CD14-positive monocyte (primary cell): ENCODE results near the gene ZNF563. TPM values are rescaled to one million over a fixed set of nuclear protein-coding genes. Genes with fewer than 3 reads are reported as not detected.

ENCODE experiments used
- DNase-seq, 3 donors: peaks; one replicate each; pipeline ENCODE4 v3.0.0-alpha.2; 2011 to 2022
- H2AFZ ChIP-seq: 2 replicates; pipeline ENCODE4 v1.6.0; 2012; ENCODE audit warnings: mild to moderate bottlenecking, low read depth, low read length, inconsistent platforms; ENCODE audit not compliant: insufficient read depth, poor library complexity, severe bottlenecking
- H3K27ac ChIP-seq, 2 donors: 1 replicate in 1 of 2; 2 replicates in 1 of 2; pipeline ENCODE4 v1.5.1; 2012 to 2013; ENCODE audit warnings: low read length in 2 of 2, control low read depth in 1 of 2, inconsistent platforms in 1 of 2, low read depth in 1 of 2, mild to moderate bottlenecking in 1 of 2
- H3K27me3 ChIP-seq, 2 donors: one replicate each; pipeline versions ENCODE4 v1.6.0 to v1.6.1; 2011 to 2013; ENCODE audit warnings: low read length in 2 of 2; ENCODE audit not compliant: control insufficient read depth in 2 of 2, insufficient read depth in 2 of 2
- H3K36me3 ChIP-seq, 2 donors: replicated peaks in 1 of 2; 1 replicate in 1 of 2; 2 replicates in 1 of 2; pipeline versions ENCODE4 v1.5.1 to v1.6.1; 2012 to 2013; ENCODE audit warnings: low read length in 2 of 2, control low read depth in 1 of 2, inconsistent platforms in 1 of 2, mild to moderate bottlenecking in 1 of 2; ENCODE audit not compliant: insufficient read depth in 2 of 2, control insufficient read depth in 1 of 2
- H3K4me1 ChIP-seq, 2 donors: 1 replicate in 1 of 2; 2 replicates in 1 of 2; pipeline versions ENCODE4 v1.5.1 to v1.6.1; 2012 to 2013; ENCODE audit warnings: low read length in 2 of 2, control low read depth in 1 of 2, inconsistent platforms in 1 of 2, mild to moderate bottlenecking in 1 of 2, moderate library complexity in 1 of 2; ENCODE audit not compliant: insufficient read depth in 2 of 2, control insufficient read depth in 1 of 2
- H3K4me2 ChIP-seq: replicated peaks from 2 replicates; pipeline ENCODE3; 2012; ENCODE audit warnings: low read length, moderate library complexity, mild to moderate bottlenecking; ENCODE audit not compliant: poor library complexity, severe bottlenecking; ENCODE audit errors: extremely low read depth
- H3K4me3 ChIP-seq, 3 experiments: fragments of 200-600 bp in 1 of 3; sonication (generic) in 1 of 3; replicated peaks in 1 of 3; 1 replicate in 2 of 3; 2 replicates in 1 of 3; pipeline ENCODE4 v1.5.1; 2011 to 2013; ENCODE audit warnings: low read length in 3 of 3, mild to moderate bottlenecking in 3 of 3, control low read depth in 2 of 3, low read depth in 2 of 3, inconsistent platforms in 1 of 3, moderate library complexity in 1 of 3
- H3K79me2 ChIP-seq: 2 replicates; pipeline ENCODE4 v1.6.0; 2012; ENCODE audit warnings: mild to moderate bottlenecking, control low read depth, inconsistent platforms, low read length, moderate library complexity; ENCODE audit not compliant: insufficient read depth
- H3K9ac ChIP-seq: 2 replicates; pipeline ENCODE4 v1.6.0; 2017; ENCODE audit warnings: low read length, mild to moderate bottlenecking; ENCODE audit not compliant: insufficient read depth, poor library complexity, severe bottlenecking
- H3K9me3 ChIP-seq, 2 donors: replicated peaks in 1 of 2; 1 replicate in 1 of 2; 2 replicates in 1 of 2; pipeline versions ENCODE4 v1.5.1 to v1.6.1; 2012 to 2013; ENCODE audit warnings: low read length in 2 of 2, control low read depth in 1 of 2; ENCODE audit not compliant: control insufficient read depth in 1 of 2, insufficient read depth in 1 of 2
- H4K20me1 ChIP-seq: 2 replicates; pipeline ENCODE4 v1.6.0; 2012; ENCODE audit warnings: mild to moderate bottlenecking, low read length, control low read depth, moderate library complexity; ENCODE audit not compliant: insufficient read depth
- H3K27ac Mint-ChIP-seq, 7 donors: one replicate each; pipeline ENCODE4 v1.8.0; 2020; ENCODE audit warnings: mild to moderate bottlenecking in 7 of 7, mixed read lengths in 7 of 7, moderate library complexity in 6 of 7, inconsistent platforms in 2 of 7
- H3K27me3 Mint-ChIP-seq, 3 donors: one replicate each; pipeline ENCODE4 v1.8.0; 2021 to 2022; ENCODE audit warnings: low read depth in 3 of 3, mild to moderate bottlenecking in 3 of 3, mixed read lengths in 3 of 3, moderate library complexity in 3 of 3, inconsistent platforms in 1 of 3
- H3K36me3 Mint-ChIP-seq, 2 donors: one replicate each; pipeline ENCODE4 v1.8.0; 2020; ENCODE audit warnings: mixed read lengths in 2 of 2, inconsistent platforms in 1 of 2, mild to moderate bottlenecking in 1 of 2
- H3K4me1 Mint-ChIP-seq: one replicate; pipeline ENCODE4 v1.8.0; 2020; ENCODE audit warnings: mild to moderate bottlenecking, mixed read lengths
- H3K4me3 Mint-ChIP-seq, 2 donors: one replicate each; pipeline ENCODE4 v1.8.0; 2020; ENCODE audit warnings: mild to moderate bottlenecking in 2 of 2, mixed read lengths in 2 of 2, moderate library complexity in 1 of 2
- H3K9me3 Mint-ChIP-seq, 7 donors: one replicate each; pipeline ENCODE4 v1.8.0; 2020 to 2022; ENCODE audit warnings: mixed read lengths in 7 of 7, mild to moderate bottlenecking in 6 of 7, moderate library complexity in 6 of 7, inconsistent platforms in 2 of 7
- WGBS: methylation state at CpG from one replicate; pipeline ENCODE4 v1.1.5; 2013; ENCODE audit warnings: missing lambda C conversion rate; ENCODE audit not compliant: insufficient coverage; 5-methylcytosine and 5-hydroxymethylcytosine counted together
- intact Hi-C, 2 donors: fragments of 100-400 bp; cut with micrococcal nuclease; formaldehyde crosslinking; loops; one replicate each; pipeline versions ENCODE4 v1.15.0 to v1.15.1; 2023
- polyA plus RNA-seq, 3 donors: library from polyadenylated mRNA; depleted of rRNA in 1 of 3; unstranded in 2 of 3; stranded (reverse) in 1 of 3; fragments of 300-500 nt in 2 of 3; fragments of >200 nt in 1 of 3; fragmentation: Illumina TruSeq in 2 of 3; gene quantifications; 1 replicate in 2 of 3; 2 replicates in 1 of 3; pipeline ENCODE4 v1.2.3, GENCODE V29; 2012 to 2021
- TF ChIP-seq, protein P1 (sequence below): fragments of 200-600 bp; IDR thresholded peaks from one replicate; pipeline ENCODE4 v1.8.0; 2022; ENCODE audit warnings: antibody characterized with exemption, mild to moderate bottlenecking

ZNF563 gene
- polyA plus RNA-seq, 3 donors = 0.09 to 0.99 (median 0.29) TPM

DNA sequence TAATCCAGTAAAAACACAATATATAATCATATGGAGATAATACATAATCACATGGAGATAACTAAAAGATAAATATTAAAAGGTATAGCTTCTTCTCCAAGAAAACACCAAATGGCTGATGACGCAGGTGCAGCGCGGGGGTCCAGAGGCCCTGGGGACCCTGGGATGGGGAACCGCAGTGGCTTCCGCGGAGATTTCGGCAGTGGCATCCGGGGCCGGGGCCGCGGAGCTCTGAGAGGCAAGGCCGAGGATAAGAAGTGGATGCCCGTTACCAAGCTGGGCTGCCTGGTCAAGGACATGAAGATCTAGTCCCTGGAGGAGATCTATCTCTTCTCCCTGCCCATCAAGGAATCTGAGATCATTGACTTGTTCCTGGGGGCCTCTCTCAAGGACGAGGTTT lies 49.2 kb downstream of the ZNF563 start:
- Histone ChIP-seq H3K79me2 (peaks cover 87% of the 10 kb centered on the region), H2AFZ (no peak overlapping the region), H3K9me3 (peaks cover 58 to 81% of the 10 kb centered on the region in 2 donors), H3K9ac (no peak overlapping the region), H3K27me3 (no peaks in the 10 kb centered on the region), H3K4me1 (no peaks in the 10 kb centered on the region), H3K27ac (no peak overlapping the region), H3K4me3 (no peak overlapping the region), H4K20me1 (no peaks in the 10 kb centered on the region), H3K4me2 (no peak overlapping the region), H3K36me3 (peaks cover 6 to 68% of the 10 kb centered on the region in 2 donors)
- no peaks in the 10 kb centered on the region for H3K27me3 Mint-ChIP-seq
- H3K9me3 Mint-ChIP-seq = peaks cover 32 to 81% (median 72%) of the 10 kb centered on the region in 7 donors
- intact Hi-C loops = no loop called here
- over 99% methylated on average over 14 of the region's 14 CpGs for WGBS
- TF ChIP-seq, protein P1, sequence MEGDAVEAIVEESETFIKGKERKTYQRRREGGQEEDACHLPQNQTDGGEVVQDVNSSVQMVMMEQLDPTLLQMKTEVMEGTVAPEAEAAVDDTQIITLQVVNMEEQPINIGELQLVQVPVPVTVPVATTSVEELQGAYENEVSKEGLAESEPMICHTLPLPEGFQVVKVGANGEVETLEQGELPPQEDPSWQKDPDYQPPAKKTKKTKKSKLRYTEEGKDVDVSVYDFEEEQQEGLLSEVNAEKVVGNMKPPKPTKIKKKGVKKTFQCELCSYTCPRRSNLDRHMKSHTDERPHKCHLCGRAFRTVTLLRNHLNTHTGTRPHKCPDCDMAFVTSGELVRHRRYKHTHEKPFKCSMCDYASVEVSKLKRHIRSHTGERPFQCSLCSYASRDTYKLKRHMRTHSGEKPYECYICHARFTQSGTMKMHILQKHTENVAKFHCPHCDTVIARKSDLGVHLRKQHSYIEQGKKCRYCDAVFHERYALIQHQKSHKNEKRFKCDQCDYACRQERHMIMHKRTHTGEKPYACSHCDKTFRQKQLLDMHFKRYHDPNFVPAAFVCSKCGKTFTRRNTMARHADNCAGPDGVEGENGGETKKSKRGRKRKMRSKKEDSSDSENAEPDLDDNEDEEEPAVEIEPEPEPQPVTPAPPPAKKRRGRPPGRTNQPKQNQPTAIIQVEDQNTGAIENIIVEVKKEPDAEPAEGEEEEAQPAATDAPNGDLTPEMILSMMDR = no peak
- no peak for DNase-seq
- H3K4me1 Mint-ChIP-seq = peaks cover 2% of the 10 kb centered on the region
- H3K27ac Mint-ChIP-seq = no peak overlapping the region
- H3K36me3 Mint-ChIP-seq = peaks cover 42 to 71% of the 10 kb centered on the region in 2 donors
- no peak overlapping the region for H3K4me3 Mint-ChIP-seq

DNA sequence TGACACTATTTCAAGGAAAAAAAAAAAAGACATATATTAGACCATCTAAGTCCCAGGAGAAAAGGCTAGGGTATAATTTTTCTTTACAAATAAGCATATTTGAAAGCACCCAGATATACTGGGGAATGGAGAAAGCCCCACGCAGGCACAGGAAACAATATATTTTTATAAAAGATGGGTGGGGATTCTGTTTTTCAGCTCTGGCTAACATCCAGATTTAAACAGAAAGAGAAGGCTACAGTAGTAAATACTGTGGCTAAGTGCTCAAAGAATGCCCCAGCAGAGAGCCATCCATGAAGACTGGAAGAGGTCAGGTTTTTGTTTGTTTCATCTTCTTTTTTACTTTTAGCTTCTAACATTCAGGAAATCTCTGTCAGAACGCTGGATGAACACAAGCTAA lies 54.7 kb downstream of the ZNF563 start:
- no peak overlapping the region for H3K9ac ChIP-seq
- no peak for DNase-seq
- peaks cover 58 to 98% of the 10 kb centered on the region in 2 donors for H3K9me3 ChIP-seq
- Mint-ChIP-seq H3K4me1 (no peaks in the 10 kb centered on the region), H3K4me3 (no peak overlapping the region), H3K27me3 (no peaks in the 10 kb centered on the region), H3K36me3 (peaks cover 52 to 69% of the 10 kb centered on the region in 2 donors), H3K9me3 (peaks cover 40 to 94% (median 84%) of the 10 kb centered on the region in 7 donors), H3K27ac (no peak overlapping the region)
- peaks cover 71% of the 10 kb centered on the region for H3K79me2 ChIP-seq
- no peaks in the 10 kb centered on the region for H3K27me3 ChIP-seq
- TF ChIP-seq, protein P1 = no peak
- no peak overlapping the region for H3K4me2 ChIP-seq
- H3K27ac ChIP-seq = no peak overlapping the region
- peaks cover 10 to 77% of the 10 kb centered on the region in 2 donors for H3K36me3 ChIP-seq
- WGBS = no CpG with 5 or more reads among the region's 2 CpGs
- H3K4me3 ChIP-seq = peak overlapping the region in 1 of 3 experiments; percentile 34
- no peak overlapping the region for H2AFZ ChIP-seq
- intact Hi-C loops = no loop called here
- H4K20me1 ChIP-seq = no peaks in the 10 kb centered on the region
- no peaks in the 10 kb centered on the region for H3K4me1 ChIP-seq
